GM23338 (cell line): ENCODE data around the gene UPK1A. TPM values are rescaled to one million over a fixed set of nuclear protein-coding genes. Genes with fewer than 3 reads are reported as not detected.

Source experiments
- ATAC-seq: fragments of 200-7000 bp; cut with Tn5 transposase; 3 replicates; pipeline ENCODE4 v1.9.1; 2020
- DNase-seq: peaks from one replicate; pipeline ENCODE4 v3.0.0-alpha.2; 2015; ENCODE audit warnings: low spot score
- H2AFZ ChIP-seq: fragments of 200-600 bp; sonication (generic); 2 replicates; pipeline ENCODE4 v1.8.0; 2016; ENCODE audit warnings: antibody characterized with exemption, mild to moderate bottlenecking, moderate library complexity
- H3F3A ChIP-seq: fragments of 200-600 bp; sonication (generic); replicated peaks from 2 replicates; pipeline ENCODE4 v1.8.0; 2017; ENCODE audit warnings: antibody characterized with exemption, mixed run types, low read depth
- H3K27ac ChIP-seq: fragments of 200-600 bp; sonication (generic); 2 replicates; pipeline ENCODE4 v1.6.1; 2016; ENCODE audit warnings: low read depth
- H3K27me3 ChIP-seq: fragments of 200-600 bp; sonication (generic); 2 replicates; pipeline ENCODE4 v1.8.0; 2016; ENCODE audit warnings: mild to moderate bottlenecking, mixed run types, moderate library complexity; ENCODE audit not compliant: insufficient read depth
- H3K36me3 ChIP-seq: fragments of 200-600 bp; sonication (generic); 2 replicates; pipeline ENCODE4 v1.8.0; 2016; ENCODE audit warnings: mild to moderate bottlenecking; ENCODE audit not compliant: insufficient read depth
- H3K4me1 ChIP-seq: fragments of 200-600 bp; sonication (generic); 2 replicates; pipeline ENCODE4 v1.8.0; 2016; ENCODE audit warnings: mild to moderate bottlenecking, moderate library complexity; ENCODE audit not compliant: insufficient read depth
- H3K4me2 ChIP-seq: fragments of 200-600 bp; sonication (generic); 2 replicates; pipeline ENCODE4 v1.7.1; 2017; ENCODE audit warnings: mixed run types
- H3K4me3 ChIP-seq: fragments of 200-600 bp; sonication (generic); 2 replicates; pipeline ENCODE4 v1.6.1; 2016; ENCODE audit warnings: mixed run types
- H3K79me2 ChIP-seq: fragments of 200-600 bp; sonication (generic); replicated peaks from 2 replicates; pipeline ENCODE4 v1.8.0; 2017; ENCODE audit warnings: mild to moderate bottlenecking; ENCODE audit not compliant: insufficient read depth
- H3K9me2 ChIP-seq: fragments of 200-600 bp; sonication (generic); 2 replicates; pipeline ENCODE4 v1.8.0; 2017; ENCODE audit not compliant: insufficient read depth
- H4K20me1 ChIP-seq: fragments of 200-600 bp; sonication (generic); replicated peaks from 2 replicates; pipeline ENCODE4 v1.8.0; 2017; ENCODE audit warnings: mild to moderate bottlenecking; ENCODE audit not compliant: insufficient read depth
- H3K27ac Mint-ChIP-seq: 2 replicates; pipeline ENCODE4 v1.8.0; 2020; ENCODE audit warnings: inconsistent platforms, mild to moderate bottlenecking, moderate library complexity, mixed read lengths
- H3K27me3 Mint-ChIP-seq: 3 replicates; pipeline ENCODE4 v1.8.0; 2022; ENCODE audit warnings: low read depth, mild to moderate bottlenecking, moderate library complexity, mixed read lengths, inconsistent platforms; ENCODE audit not compliant: insufficient read depth, poor library complexity
- H3K36me3 Mint-ChIP-seq: 3 replicates; pipeline ENCODE4 v1.8.0; 2021; ENCODE audit warnings: low read depth, mild to moderate bottlenecking, inconsistent platforms, moderate library complexity, mixed read lengths
- H3K4me1 Mint-ChIP-seq: 3 replicates; pipeline ENCODE4 v1.8.0; 2020; ENCODE audit warnings: mild to moderate bottlenecking, inconsistent platforms, mixed read lengths
- H3K4me3 Mint-ChIP-seq: 3 replicates; pipeline ENCODE4 v1.8.0; 2021; ENCODE audit warnings: moderate library complexity, mild to moderate bottlenecking, inconsistent platforms, mixed read lengths
- H3K9me3 Mint-ChIP-seq: 3 replicates; pipeline ENCODE4 v1.8.0; 2020; ENCODE audit warnings: moderate library complexity, mild to moderate bottlenecking, inconsistent platforms, mixed read lengths
- CREB1 ChIP-seq: fragments of 250-450 bp; sonication (Bioruptor Pico); IDR thresholded peaks from 2 replicates; pipeline ENCODE4 v1.5.0; 2020; ENCODE audit warnings: low read depth, mild to moderate bottlenecking, moderate library complexity
- EZH2 ChIP-seq: fragments of 200-600 bp; sonication (generic); IDR thresholded peaks from one replicate; pipeline ENCODE4 v1.8.0; 2017; ENCODE audit warnings: antibody characterized with exemption, mild to moderate bottlenecking, low read depth; ENCODE audit not compliant: unreplicated experiment
- EZH2phosphoT487 ChIP-seq: fragments of 200-600 bp; sonication (generic); IDR thresholded peaks from one replicate; pipeline ENCODE4 v1.8.1; 2018; ENCODE audit warnings: antibody characterized with exemption; ENCODE audit not compliant: unreplicated experiment
- JUNB ChIP-seq: IDR thresholded peaks from one replicate; pipeline ENCODE4 v1.6.1; 2016; ENCODE audit warnings: antibody characterized with exemption; ENCODE audit not compliant: unreplicated experiment
- NANOG ChIP-seq: IDR thresholded peaks from 2 replicates; pipeline ENCODE4 v1.6.1; 2016; ENCODE audit warnings: antibody characterized with exemption, borderline replicate concordance
- POLR2AphosphoS5 ChIP-seq: IDR thresholded peaks from 2 replicates; pipeline ENCODE4 v1.6.1; 2016; ENCODE audit warnings: antibody characterized with exemption, low read depth
- ZNF114 ChIP-seq: fragments of 250-450 bp; sonication (Bioruptor Pico); IDR thresholded peaks from 2 replicates; pipeline ENCODE4 v1.5.0; 2020; ENCODE audit warnings: mild to moderate bottlenecking, moderate library complexity
- ZNF331 ChIP-seq: fragments of 250-450 bp; sonication (Bioruptor Pico); IDR thresholded peaks from 2 replicates; pipeline ENCODE4 v1.5.0; 2020; ENCODE audit warnings: low read depth, mild to moderate bottlenecking, moderate library complexity
- polyA plus RNA-seq: library from polyadenylated mRNA; unstranded; fragments of >200 nt; fragmentation: Nextera tagmentation; extraction: Ambion mirVana; gene quantifications from 2 replicates; pipeline ENCODE4 v1.2.1, GENCODE V29; 2016
- total RNA-seq: library from RNA; depleted of rRNA; stranded (reverse); fragments of >200 nt; shearing (Covaris generic); gene quantifications from 2 replicates; pipeline ENCODE4 v1.2.3, GENCODE V29; 2014
- TF ChIP-seq, protein P1 (sequence below), 2 experiments: fragments of 200-600 bp in 1 of 2; sonication (generic) in 1 of 2; conservative IDR thresholded peaks; 2 replicates each; pipeline versions ENCODE4 v1.5.1 to v1.6.1; 2016 to 2017; ENCODE audit warnings: antibody characterized with exemption in 2 of 2, low read depth in 2 of 2, mild to moderate bottlenecking in 2 of 2, moderate library complexity in 1 of 2
- TF ChIP-seq, protein P2 (sequence below): IDR thresholded peaks from 2 replicates; pipeline ENCODE4 v1.6.1; 2016; ENCODE audit warnings: antibody characterized with exemption
- TF ChIP-seq, protein P3 (sequence below): IDR thresholded peaks from one replicate; pipeline ENCODE4 v1.6.1; 2018; ENCODE audit warnings: antibody characterized with exemption; ENCODE audit not compliant: unreplicated experiment

The UPK1A gene
- total and polyA plus RNA-seq, 2 experiments from 2014 or later = 0.42 to 1.5 TPM

DNA sequence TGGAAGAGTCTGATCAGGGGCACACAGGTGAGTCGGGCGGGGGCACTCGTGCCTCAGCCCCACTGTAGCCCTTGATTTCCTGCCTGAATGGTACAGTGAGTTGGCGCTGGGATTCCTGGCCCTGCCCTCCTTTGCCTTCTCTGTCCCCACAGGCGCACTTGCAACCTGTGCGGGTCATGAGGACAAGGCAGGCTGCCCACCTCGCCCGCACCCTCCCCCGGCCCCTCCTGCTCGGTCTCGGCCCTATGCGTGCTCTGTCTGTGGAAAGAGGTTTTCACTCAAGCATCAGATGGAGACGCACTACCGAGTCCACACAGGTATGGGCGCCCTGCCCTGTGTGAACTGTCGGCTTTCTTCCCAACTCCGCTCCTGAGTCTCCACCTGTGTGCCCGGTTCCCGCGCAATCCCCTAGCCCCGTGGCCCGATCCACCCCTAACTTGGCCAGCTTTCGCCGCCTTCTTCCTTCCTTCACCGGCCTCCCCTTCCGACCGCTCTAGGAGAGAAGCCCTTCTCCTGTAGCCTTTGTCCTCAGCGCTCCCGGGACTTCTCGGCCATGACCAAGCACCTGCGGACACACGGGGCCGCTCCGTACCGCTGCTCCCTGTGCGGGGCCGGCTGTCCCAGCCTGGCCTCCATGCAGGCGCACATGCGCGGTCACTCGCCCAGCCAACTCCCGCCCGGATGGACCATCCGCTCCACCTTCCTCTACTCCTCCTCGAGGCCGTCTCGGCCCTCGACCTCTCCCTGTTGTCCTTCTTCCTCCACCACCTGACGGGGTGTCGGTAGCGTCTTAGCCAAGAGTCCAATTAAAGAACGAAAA, 49.9 kb downstream of the UPK1A start:
- Mint-ChIP-seq H3K4me3 (peak overlapping the region; percentile 88), H3K36me3 (peaks cover 10% of the 10 kb centered on the region), H3K4me1 (peaks cover 47% of the 10 kb centered on the region), H3K9me3 (no peaks in the 10 kb centered on the region; the same call in 2 of the 3 replicates), H3K27ac (peak overlapping the region; percentile 97), H3K27me3 (peaks cover 30% of the 10 kb centered on the region)
- Histone ChIP-seq H3K79me2 (peaks cover 21% of the 10 kb centered on the region), H3K4me2 (peak overlapping the region; percentile 99), H3F3A (peaks cover 10% of the 10 kb centered on the region; the same call in 1 of the 2 replicates), H3K36me3 (no peaks in the 10 kb centered on the region), H4K20me1 (peaks cover 11% of the 10 kb centered on the region), H3K27me3 (no peaks in the 10 kb centered on the region), H3K4me1 (peaks cover 39% of the 10 kb centered on the region), H3K27ac (peak overlapping the region; percentile 94), H3K4me3 (peak overlapping the region; percentile 85), H2AFZ (peak overlapping the region; percentile 88), H3K9me2 (no peaks in the 10 kb centered on the region)
- peak; percentile 41 for DNase-seq
- no peak for TF ChIP-seq EZH2phosphoT487
- no peak for TF ChIP-seq JUNB
- TF ChIP-seq ZNF114 (CRISPR knock-in tag) = no peak
- TF ChIP-seq ZNF331 (CRISPR knock-in tag) = no peak
- TF ChIP-seq NANOG = no peak
- ATAC-seq = peak; percentile 26

DNA sequence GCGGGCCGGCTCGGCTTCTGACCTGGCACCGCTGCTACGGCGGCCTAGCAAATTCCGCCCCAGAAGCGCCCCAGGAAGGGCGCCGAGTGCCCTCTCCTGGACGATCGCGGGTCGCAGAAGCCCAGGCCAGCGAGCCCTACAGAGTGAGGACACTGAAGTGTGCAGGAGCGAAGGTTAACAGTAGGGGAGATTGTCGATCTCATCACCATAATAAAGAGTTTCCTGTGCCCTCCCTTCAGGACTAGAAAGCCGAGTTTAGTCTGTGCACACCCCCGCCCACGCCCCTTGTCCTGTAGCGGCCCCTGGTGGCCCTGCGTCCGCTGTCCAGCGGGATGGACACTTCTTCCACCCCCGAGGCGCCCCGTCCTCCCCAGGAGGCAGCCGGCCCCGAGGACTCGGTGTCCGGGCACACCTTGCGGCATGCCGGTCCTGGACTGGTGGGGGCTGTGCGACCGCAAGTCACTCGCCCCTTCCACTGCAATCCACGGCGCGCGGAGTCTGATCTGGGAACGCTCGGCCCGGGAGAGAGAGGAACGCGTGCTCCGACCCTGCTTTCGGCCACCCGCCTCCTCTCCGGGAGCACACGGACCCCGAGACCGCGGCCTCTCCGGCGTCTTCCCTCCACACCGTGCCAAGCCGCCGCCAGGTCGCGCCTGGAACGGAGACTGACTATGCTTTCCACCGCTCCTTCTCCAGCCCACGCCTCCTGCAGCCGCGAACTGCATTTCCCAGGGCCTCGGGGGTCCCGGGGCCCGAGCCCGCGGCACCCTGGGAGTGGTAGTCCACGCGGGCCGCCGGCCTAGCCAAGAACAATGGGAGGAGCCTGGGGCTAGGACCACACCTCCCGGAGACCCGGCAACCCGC, 50.7 kb downstream of the UPK1A start:
- TF ChIP-seq, protein P1, sequence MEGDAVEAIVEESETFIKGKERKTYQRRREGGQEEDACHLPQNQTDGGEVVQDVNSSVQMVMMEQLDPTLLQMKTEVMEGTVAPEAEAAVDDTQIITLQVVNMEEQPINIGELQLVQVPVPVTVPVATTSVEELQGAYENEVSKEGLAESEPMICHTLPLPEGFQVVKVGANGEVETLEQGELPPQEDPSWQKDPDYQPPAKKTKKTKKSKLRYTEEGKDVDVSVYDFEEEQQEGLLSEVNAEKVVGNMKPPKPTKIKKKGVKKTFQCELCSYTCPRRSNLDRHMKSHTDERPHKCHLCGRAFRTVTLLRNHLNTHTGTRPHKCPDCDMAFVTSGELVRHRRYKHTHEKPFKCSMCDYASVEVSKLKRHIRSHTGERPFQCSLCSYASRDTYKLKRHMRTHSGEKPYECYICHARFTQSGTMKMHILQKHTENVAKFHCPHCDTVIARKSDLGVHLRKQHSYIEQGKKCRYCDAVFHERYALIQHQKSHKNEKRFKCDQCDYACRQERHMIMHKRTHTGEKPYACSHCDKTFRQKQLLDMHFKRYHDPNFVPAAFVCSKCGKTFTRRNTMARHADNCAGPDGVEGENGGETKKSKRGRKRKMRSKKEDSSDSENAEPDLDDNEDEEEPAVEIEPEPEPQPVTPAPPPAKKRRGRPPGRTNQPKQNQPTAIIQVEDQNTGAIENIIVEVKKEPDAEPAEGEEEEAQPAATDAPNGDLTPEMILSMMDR (conservative IDR thresholded peaks at IDR 0.05; ENCODE audit: low read depth in 2 of 2) = peak; percentile 72 to 82; a peak in 3 of 4 replicates
- TF ChIP-seq, protein P2, sequence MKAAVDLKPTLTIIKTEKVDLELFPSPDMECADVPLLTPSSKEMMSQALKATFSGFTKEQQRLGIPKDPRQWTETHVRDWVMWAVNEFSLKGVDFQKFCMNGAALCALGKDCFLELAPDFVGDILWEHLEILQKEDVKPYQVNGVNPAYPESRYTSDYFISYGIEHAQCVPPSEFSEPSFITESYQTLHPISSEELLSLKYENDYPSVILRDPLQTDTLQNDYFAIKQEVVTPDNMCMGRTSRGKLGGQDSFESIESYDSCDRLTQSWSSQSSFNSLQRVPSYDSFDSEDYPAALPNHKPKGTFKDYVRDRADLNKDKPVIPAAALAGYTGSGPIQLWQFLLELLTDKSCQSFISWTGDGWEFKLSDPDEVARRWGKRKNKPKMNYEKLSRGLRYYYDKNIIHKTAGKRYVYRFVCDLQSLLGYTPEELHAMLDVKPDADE = peak; percentile 99
- TF ChIP-seq, protein P3, sequence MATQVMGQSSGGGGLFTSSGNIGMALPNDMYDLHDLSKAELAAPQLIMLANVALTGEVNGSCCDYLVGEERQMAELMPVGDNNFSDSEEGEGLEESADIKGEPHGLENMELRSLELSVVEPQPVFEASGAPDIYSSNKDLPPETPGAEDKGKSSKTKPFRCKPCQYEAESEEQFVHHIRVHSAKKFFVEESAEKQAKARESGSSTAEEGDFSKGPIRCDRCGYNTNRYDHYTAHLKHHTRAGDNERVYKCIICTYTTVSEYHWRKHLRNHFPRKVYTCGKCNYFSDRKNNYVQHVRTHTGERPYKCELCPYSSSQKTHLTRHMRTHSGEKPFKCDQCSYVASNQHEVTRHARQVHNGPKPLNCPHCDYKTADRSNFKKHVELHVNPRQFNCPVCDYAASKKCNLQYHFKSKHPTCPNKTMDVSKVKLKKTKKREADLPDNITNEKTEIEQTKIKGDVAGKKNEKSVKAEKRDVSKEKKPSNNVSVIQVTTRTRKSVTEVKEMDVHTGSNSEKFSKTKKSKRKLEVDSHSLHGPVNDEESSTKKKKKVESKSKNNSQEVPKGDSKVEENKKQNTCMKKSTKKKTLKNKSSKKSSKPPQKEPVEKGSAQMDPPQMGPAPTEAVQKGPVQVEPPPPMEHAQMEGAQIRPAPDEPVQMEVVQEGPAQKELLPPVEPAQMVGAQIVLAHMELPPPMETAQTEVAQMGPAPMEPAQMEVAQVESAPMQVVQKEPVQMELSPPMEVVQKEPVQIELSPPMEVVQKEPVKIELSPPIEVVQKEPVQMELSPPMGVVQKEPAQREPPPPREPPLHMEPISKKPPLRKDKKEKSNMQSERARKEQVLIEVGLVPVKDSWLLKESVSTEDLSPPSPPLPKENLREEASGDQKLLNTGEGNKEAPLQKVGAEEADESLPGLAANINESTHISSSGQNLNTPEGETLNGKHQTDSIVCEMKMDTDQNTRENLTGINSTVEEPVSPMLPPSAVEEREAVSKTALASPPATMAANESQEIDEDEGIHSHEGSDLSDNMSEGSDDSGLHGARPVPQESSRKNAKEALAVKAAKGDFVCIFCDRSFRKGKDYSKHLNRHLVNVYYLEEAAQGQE = no peak
- TF ChIP-seq POLR2AphosphoS5 (peak; percentile 63), CREB1 (CRISPR knock-in tag) (peak; percentile 70), EZH2 (no peak)
- Histone ChIP-seq H4K20me1 (peaks cover 11% of the 10 kb centered on the region), H3K4me3 (peak overlapping the region; percentile 85), H3K4me1 (peaks cover 36% of the 10 kb centered on the region), H3K36me3 (no peaks in the 10 kb centered on the region), H3K79me2 (peaks cover 21% of the 10 kb centered on the region), H3F3A (peaks cover 10% of the 10 kb centered on the region; the same call in 1 of the 2 replicates), H3K9me2 (no peaks in the 10 kb centered on the region), H3K4me2 (peak overlapping the region; percentile 99), H2AFZ (peak overlapping the region; percentile 88), H3K27me3 (no peaks in the 10 kb centered on the region), H3K27ac (peak overlapping the region; percentile 94)
- no peaks in the 10 kb centered on the region; the same call in 2 of the 3 replicates for H3K9me3 Mint-ChIP-seq
- peaks cover 43% of the 10 kb centered on the region for H3K4me1 Mint-ChIP-seq
- H3K27ac Mint-ChIP-seq = peak overlapping the region; percentile 97
- H3K36me3 Mint-ChIP-seq = peaks cover 18% of the 10 kb centered on the region
- ATAC-seq (peak; percentile 74), DNase-seq (peak; percentile 99)
- H3K4me3 Mint-ChIP-seq = peak overlapping the region; percentile 88
- peaks cover 29% of the 10 kb centered on the region for H3K27me3 Mint-ChIP-seq
